Rectal smooth muscle tissue (tissue), 1 donor: Measurements from ENCODE around the gene CD164.

Source experiments
- H3K27ac ChIP-seq: one replicate; pipeline ENCODE4 v1.7.0; 2013; ENCODE audit warnings: low read depth, low read length, inconsistent platforms
- H3K27me3 ChIP-seq: one replicate; pipeline ENCODE4 v1.7.0; 2013; ENCODE audit warnings: low read length; ENCODE audit not compliant: control insufficient read depth, insufficient read depth
- H3K36me3 ChIP-seq: one replicate; pipeline ENCODE4 v1.7.0; 2013; ENCODE audit warnings: low read length; ENCODE audit not compliant: control insufficient read depth, insufficient read depth
- H3K4me1 ChIP-seq: one replicate; pipeline ENCODE4 v1.7.0; 2013; ENCODE audit warnings: low read length; ENCODE audit not compliant: control insufficient read depth, insufficient read depth
- H3K4me3 ChIP-seq: one replicate; pipeline ENCODE4 v1.7.0; 2013; ENCODE audit warnings: low read length
- H3K9ac ChIP-seq: one replicate; pipeline ENCODE4 v1.7.0; 2013; ENCODE audit warnings: low read length

The CD164 gene

GRCh38 chr6:109351231-109352130, 30.8 kb downstream of the CD164 start:
- H3K9ac ChIP-seq, result no peak overlapping the region
- no peak overlapping the region for H3K27ac ChIP-seq
- no peaks in the 10 kb centered on the region for H3K27me3 ChIP-seq
- no peaks in the 10 kb centered on the region for H3K36me3 ChIP-seq
- H3K4me1 ChIP-seq, result no peaks in the 10 kb centered on the region
- H3K4me3 ChIP-seq, result no peak overlapping the region

GRCh38 chr6:109349419-109349987, 32.8 kb downstream of the CD164 start:
- H3K4me3 ChIP-seq, result no peak overlapping the region
- H3K9ac ChIP-seq, result no peak overlapping the region
- H3K27ac ChIP-seq, result no peak overlapping the region
- no peaks in the 10 kb centered on the region for H3K4me1 ChIP-seq
- H3K36me3 ChIP-seq, result no peaks in the 10 kb centered on the region
- H3K27me3 ChIP-seq, result no peaks in the 10 kb centered on the region

DNA sequence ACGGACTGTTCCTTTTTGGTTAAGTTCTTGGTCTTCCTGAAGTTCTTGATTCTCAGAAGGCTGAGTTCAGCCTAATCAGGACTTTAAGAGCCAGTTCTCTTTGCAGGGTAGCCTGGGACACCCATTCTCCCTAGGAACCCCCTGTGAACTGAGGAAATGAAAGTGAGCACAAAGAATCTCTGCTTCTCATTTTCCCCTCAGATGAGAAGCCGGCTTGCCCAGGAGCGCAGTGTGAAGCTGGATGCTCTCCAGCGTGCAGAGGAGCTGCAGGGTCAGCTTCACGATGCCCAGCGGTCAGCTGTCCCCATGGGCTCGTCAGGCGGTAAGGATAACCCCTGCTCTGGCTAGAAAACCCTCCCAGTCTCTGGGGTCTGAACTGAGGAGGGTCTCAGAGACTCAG, 34.0 kb downstream of the CD164 start:
- Histone ChIP-seq H3K36me3 (no peaks in the 10 kb centered on the region), H3K9ac (no peak overlapping the region), H3K4me3 (no peak overlapping the region), H3K27ac (no peak overlapping the region), H3K4me1 (no peaks in the 10 kb centered on the region), H3K27me3 (no peaks in the 10 kb centered on the region)

GRCh38 chr6:109347779-109348178, 34.5 kb downstream of the CD164 start:
- H3K9ac ChIP-seq, result no peak overlapping the region
- H3K36me3 ChIP-seq, result no peaks in the 10 kb centered on the region
- no peak overlapping the region for H3K4me3 ChIP-seq
- no peak overlapping the region for H3K27ac ChIP-seq
- H3K4me1 ChIP-seq, result no peaks in the 10 kb centered on the region
- H3K27me3 ChIP-seq, result no peaks in the 10 kb centered on the region

GRCh38 chr6:109345986-109346385, 36.3 kb downstream of the CD164 start:
- Histone ChIP-seq H3K27me3 (no peaks in the 10 kb centered on the region), H3K4me1 (no peaks in the 10 kb centered on the region), H3K9ac (no peak overlapping the region), H3K4me3 (no peak overlapping the region), H3K36me3 (no peaks in the 10 kb centered on the region), H3K27ac (no peak overlapping the region)

GRCh38 chr6:109344226-109344625, 38.0 kb downstream of the CD164 start:
- H3K27ac ChIP-seq, result no peak overlapping the region
- H3K4me3 ChIP-seq, result no peak overlapping the region
- no peaks in the 10 kb centered on the region for H3K36me3 ChIP-seq
- no peaks in the 10 kb centered on the region for H3K27me3 ChIP-seq
- no peak overlapping the region for H3K9ac ChIP-seq
- H3K4me1 ChIP-seq, result no peaks in the 10 kb centered on the region

DNA sequence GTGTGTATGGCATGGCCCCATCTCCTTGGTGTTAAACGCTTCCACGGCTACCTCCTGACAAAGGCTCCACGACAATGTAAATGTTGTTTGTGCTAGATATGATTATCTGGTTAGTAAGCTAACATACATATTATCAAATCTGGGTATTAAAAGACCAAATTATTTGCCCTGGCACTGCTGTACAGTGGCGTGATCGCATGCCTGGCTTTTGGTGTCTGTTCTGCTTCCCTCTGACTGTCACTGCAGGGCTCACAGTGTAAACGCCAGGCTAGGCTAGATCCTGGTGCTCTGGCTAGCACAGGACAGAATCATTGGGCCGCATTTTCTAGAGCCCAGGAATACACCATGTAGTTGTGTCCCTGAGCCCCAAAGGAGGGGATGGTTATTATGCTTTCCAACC, 38.7 kb downstream of the CD164 start:
- Histone ChIP-seq H3K9ac (no peak overlapping the region), H3K36me3 (no peaks in the 10 kb centered on the region), H3K27ac (no peak overlapping the region), H3K4me3 (no peak overlapping the region), H3K27me3 (no peaks in the 10 kb centered on the region), H3K4me1 (no peaks in the 10 kb centered on the region)

DNA sequence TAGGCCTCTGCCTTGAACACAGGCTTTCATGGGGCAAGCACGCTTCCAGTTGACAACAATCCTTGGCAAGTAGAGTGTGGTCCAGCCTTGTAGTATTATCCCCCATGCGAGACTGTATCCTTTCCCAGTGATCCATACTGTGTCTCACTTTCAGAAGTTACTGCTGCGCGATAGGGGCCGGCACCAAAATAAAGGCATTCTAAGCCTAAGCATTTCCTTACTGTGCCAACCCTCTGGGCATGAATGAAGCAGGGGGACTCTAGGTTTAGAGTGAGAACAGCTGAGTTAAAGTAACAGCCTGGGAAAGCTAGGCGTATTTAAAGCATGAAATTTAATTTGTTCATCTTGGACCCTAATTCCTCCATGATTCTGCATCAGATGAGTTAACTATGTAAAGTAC, 39.4 kb downstream of the CD164 start:
- no peaks in the 10 kb centered on the region for H3K36me3 ChIP-seq
- H3K27me3 ChIP-seq, result no peaks in the 10 kb centered on the region
- H3K4me1 ChIP-seq, result no peaks in the 10 kb centered on the region
- no peak overlapping the region for H3K4me3 ChIP-seq
- no peak overlapping the region for H3K27ac ChIP-seq
- no peak overlapping the region for H3K9ac ChIP-seq

GRCh38 chr6:109342506-109342905, 39.8 kb downstream of the CD164 start:
- Histone ChIP-seq H3K27me3 (no peaks in the 10 kb centered on the region), H3K36me3 (no peaks in the 10 kb centered on the region), H3K4me3 (no peak overlapping the region), H3K27ac (no peak overlapping the region), H3K4me1 (no peaks in the 10 kb centered on the region), H3K9ac (no peak overlapping the region)

DNA sequence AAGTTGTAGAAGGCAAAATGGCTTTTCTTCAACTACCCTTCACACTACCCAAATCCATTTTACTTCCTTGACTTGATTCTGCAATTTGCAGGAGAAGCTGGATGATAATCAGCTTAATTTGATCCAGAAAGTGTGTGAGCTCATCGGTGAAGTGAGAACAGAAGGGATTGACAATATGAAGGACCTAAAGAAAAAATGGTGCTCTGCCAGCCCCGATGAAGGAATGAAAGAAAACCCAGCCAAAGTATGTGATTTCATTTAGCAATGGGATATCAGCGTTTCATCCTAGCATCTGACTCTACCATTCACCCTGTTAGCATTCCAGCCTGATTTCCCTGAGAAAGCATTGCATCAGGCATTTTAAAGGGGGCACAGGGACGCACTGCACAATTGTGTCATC, 41.5 kb downstream of the CD164 start:
- Histone ChIP-seq H3K9ac (no peak overlapping the region), H3K4me3 (no peak overlapping the region), H3K27me3 (no peaks in the 10 kb centered on the region), H3K4me1 (no peaks in the 10 kb centered on the region), H3K36me3 (no peaks in the 10 kb centered on the region), H3K27ac (no peak overlapping the region)

GRCh38 chr6:109339906-109340678, 42.2 kb downstream of the CD164 start:
- Histone ChIP-seq H3K27ac (no peak overlapping the region), H3K27me3 (no peaks in the 10 kb centered on the region), H3K4me1 (no peaks in the 10 kb centered on the region), H3K4me3 (no peak overlapping the region), H3K9ac (no peak overlapping the region), H3K36me3 (no peaks in the 10 kb centered on the region)

- H3K4me3 ChIP-seq, result no peak overlapping the region
- no peaks in the 10 kb centered on the region for H3K36me3 ChIP-seq
- no peak overlapping the region for H3K27ac ChIP-seq
- no peaks in the 10 kb centered on the region for H3K27me3 ChIP-seq
- no peak overlapping the region for H3K9ac ChIP-seq
- no peaks in the 10 kb centered on the region for H3K4me1 ChIP-seq
Observed at GRCh38 chr6:109336221-109336961, 45.9 kb downstream of the CD164 start.
